Urinary bladder (tissue), 4 donors: Measurements from ENCODE around the gene TPRN. TPM values are rescaled to one million over a fixed set of nuclear protein-coding genes. Genes with fewer than 3 reads are reported as not detected.

Source experiments
- DNase-seq: peaks from one replicate; pipeline ENCODE4 v3.0.0-alpha.2; 2015; ENCODE audit errors: extremely low spot score
- H3K27ac ChIP-seq: one replicate; pipeline ENCODE4 v1.5.1; 2013; ENCODE audit warnings: low read depth, mild to moderate bottlenecking, moderate library complexity
- H3K36me3 ChIP-seq: one replicate; pipeline ENCODE4 v1.6.1; 2013; ENCODE audit warnings: mild to moderate bottlenecking, moderate library complexity; ENCODE audit not compliant: insufficient read depth
- H3K4me1 ChIP-seq: one replicate; pipeline ENCODE4 v1.6.1; 2013; ENCODE audit warnings: mild to moderate bottlenecking, moderate library complexity; ENCODE audit not compliant: insufficient read depth
- H3K4me3 ChIP-seq: one replicate; pipeline ENCODE4 v1.5.1; 2013; ENCODE audit warnings: low read depth, low read length
- WGBS: extraction: QIAGEN DNeasy Blood & Tissue Kit; methylation state at CpG from one replicate; pipeline ENCODE4 v1.1.7; 2013; 5-methylcytosine and 5-hydroxymethylcytosine counted together
- polyA plus RNA-seq: library from polyadenylated mRNA; stranded (reverse); fragments of 200-250 nt; gene quantifications from one replicate; pipeline ENCODE4 v1.2.3, GENCODE V29; 2013
- total RNA-seq: library from RNA; depleted of rRNA; stranded (reverse); fragments of >200 nt; gene quantifications from one replicate; pipeline ENCODE4 v1.2.3, GENCODE V29; 2014
- donor health status: healthy with polysubstance abuse.
- donor health status: healthy.

Gene TPRN
- total and polyA plus RNA-seq, 2 donors = 3.0 to 9.3 TPM

- H3K4me3 ChIP-seq = peak overlapping the region; percentile 88
- WGBS = 8% methylated on average over 51 of the region's 51 CpGs
- H3K4me1 ChIP-seq = no peaks in the 10 kb centered on the region
- no peak for DNase-seq
- no peaks in the 10 kb centered on the region for H3K36me3 ChIP-seq
- no peak overlapping the region for H3K27ac ChIP-seq
Observed at GRCh38 chr9:137199411-137200121, 975 bp downstream of the TPRN start.

GRCh38 chr9:137198902-137199283, 1.6 kb downstream of the TPRN start:
- Histone ChIP-seq H3K27ac (no peak overlapping the region), H3K4me1 (no peaks in the 10 kb centered on the region), H3K36me3 (no peaks in the 10 kb centered on the region), H3K4me3 (no peak overlapping the region)
- WGBS = 76% methylated on average over 11 of the region's 11 CpGs
- no peak for DNase-seq

GRCh38 chr9:137198051-137198901, 2.3 kb downstream of the TPRN start:
- Histone ChIP-seq H3K4me3 (no peak overlapping the region), H3K27ac (no peak overlapping the region), H3K4me1 (no peaks in the 10 kb centered on the region), H3K36me3 (no peaks in the 10 kb centered on the region)
- no peak for DNase-seq
- 80% methylated on average over 19 of the region's 19 CpGs for WGBS

GRCh38 chr9:137195525-137196220, 4.9 kb downstream of the TPRN start:
- H3K27ac ChIP-seq = peak overlapping the region; percentile 81
- no peaks in the 10 kb centered on the region for H3K36me3 ChIP-seq
- no peaks in the 10 kb centered on the region for H3K4me1 ChIP-seq
- H3K4me3 ChIP-seq = no peak overlapping the region
- 81% methylated on average over 21 of the region's 21 CpGs for WGBS
- DNase-seq = no peak

GRCh38 chr9:137194909-137195308, 5.6 kb downstream of the TPRN start:
- 78% methylated on average over 10 of the region's 10 CpGs for WGBS
- Histone ChIP-seq H3K4me1 (no peaks in the 10 kb centered on the region), H3K27ac (peak overlapping the region; percentile 81), H3K36me3 (no peaks in the 10 kb centered on the region), H3K4me3 (no peak overlapping the region)
- DNase-seq = peak; percentile 21

- H3K27ac ChIP-seq = no peak overlapping the region
Observed at GRCh38 chr9:137194388-137194787, 6.2 kb downstream of the TPRN start.

GRCh38 chr9:137193771-137194170, 6.8 kb downstream of the TPRN start:
- H3K4me1 ChIP-seq = no peaks in the 10 kb centered on the region
- no peak overlapping the region for H3K27ac ChIP-seq
- no peak overlapping the region for H3K4me3 ChIP-seq
- no peaks in the 10 kb centered on the region for H3K36me3 ChIP-seq
- DNase-seq = no peak
- 80% methylated on average over 14 of the region's 14 CpGs for WGBS

More at GRCh38 chr9:137194388-137194787, 6.2 kb downstream of the TPRN start:
- no peaks in the 10 kb centered on the region for H3K36me3 ChIP-seq
- H3K4me3 ChIP-seq = no peak overlapping the region
- WGBS = 68% methylated on average over 16 of the region's 16 CpGs
- no peaks in the 10 kb centered on the region for H3K4me1 ChIP-seq
- DNase-seq = no peak

GRCh38 chr9:137192859-137193258, 7.7 kb downstream of the TPRN start:
- Histone ChIP-seq H3K4me3 (no peak overlapping the region), H3K36me3 (no peaks in the 10 kb centered on the region), H3K27ac (no peak overlapping the region), H3K4me1 (no peaks in the 10 kb centered on the region)
- no peak for DNase-seq
- 73% methylated on average over 2 of the region's 2 CpGs for WGBS

GRCh38 chr9:137192448-137192780, 8.1 kb downstream of the TPRN start:
- H3K4me1 ChIP-seq = no peaks in the 10 kb centered on the region
- 83% methylated on average over 10 of the region's 10 CpGs for WGBS
- H3K36me3 ChIP-seq = no peaks in the 10 kb centered on the region
- DNase-seq = no peak
- H3K27ac ChIP-seq = no peak overlapping the region
- no peak overlapping the region for H3K4me3 ChIP-seq

GRCh38 chr9:137191691-137192447, 8.7 kb downstream of the TPRN start:
- Histone ChIP-seq H3K4me1 (no peaks in the 10 kb centered on the region), H3K27ac (no peak overlapping the region), H3K4me3 (no peak overlapping the region), H3K36me3 (no peaks in the 10 kb centered on the region)
- DNase-seq = no peak
- whole genome bisulfite sequencing = 86% methylated on average over 22 of the region's 22 CpGs

GRCh38 chr9:137191245-137191644, 9.3 kb downstream of the TPRN start:
- Histone ChIP-seq H3K4me3 (no peak overlapping the region), H3K27ac (no peak overlapping the region), H3K36me3 (no peaks in the 10 kb centered on the region), H3K4me1 (no peaks in the 10 kb centered on the region)
- 80% methylated on average over 3 of the region's 3 CpGs for WGBS
- no peak for DNase-seq

- Histone ChIP-seq H3K36me3 (no peaks in the 10 kb centered on the region), H3K27ac (no peak overlapping the region), H3K4me1 (no peaks in the 10 kb centered on the region), H3K4me3 (no peak overlapping the region)
- no peak for DNase-seq
- 72% methylated on average over 9 of the region's 9 CpGs for WGBS
Observed at GRCh38 chr9:137190315-137190856, 10.2 kb downstream of the TPRN start.
